ENCODE data around the gene PRKCZ. TPM values are rescaled to one million over a fixed set of nuclear protein-coding genes. Genes with fewer than 3 reads are reported as not detected.

The PRKCZ gene
- polyA plus RNA-seq, 3 donors, result 0.74 to 1.9 (median 1.4) TPM

DNA sequence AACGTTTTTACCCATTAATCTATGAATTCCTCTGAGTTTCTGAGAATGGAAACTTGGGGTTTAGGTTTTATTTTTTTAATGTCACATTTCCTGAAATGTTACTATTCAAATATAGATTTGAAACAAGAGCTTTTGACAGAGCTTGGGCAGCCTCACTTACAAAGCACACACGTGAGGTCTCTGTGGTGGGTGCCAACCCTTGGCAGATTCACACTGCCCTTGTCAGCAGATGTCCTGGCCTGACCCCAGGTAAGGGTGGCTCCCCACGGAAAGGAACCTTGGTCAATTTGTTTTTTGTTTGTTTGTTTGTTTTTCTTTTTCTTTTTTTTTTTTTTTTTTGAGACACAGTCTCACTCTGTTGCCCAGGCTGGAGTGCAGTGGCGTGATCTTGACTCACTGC is 90.8 kb downstream of the PRKCZ start:
- peaks cover 46 to 57% of the 10 kb centered on the region in 2 donors for H3K4me1 ChIP-seq (ENCODE audit: control insufficient read depth in 1 of 2, insufficient read depth in 2 of 2, low read length in 2 of 2)
- no peak overlapping the region for H2AFZ ChIP-seq (ENCODE audit: insufficient read depth, low read depth, low read length, poor library complexity, severe bottlenecking)
- no peak for TF ChIP-seq CTCF (IDR thresholded peaks at IDR 0.05)
- intact Hi-C loops (cut with micrococcal nuclease), result no loop called here
- peaks cover 0 to 3% (median 0%) of the 10 kb centered on the region in 7 donors for H3K9me3 Mint-ChIP-seq
- no peak overlapping the region for H3K9ac ChIP-seq (ENCODE audit: insufficient read depth, low read length, poor library complexity, severe bottlenecking)
- H3K79me2 ChIP-seq (ENCODE audit: insufficient read depth, low read length), result no peaks in the 10 kb centered on the region
- 100% methylated on average over 1 of the region's 4 CpGs for WGBS (ENCODE audit: insufficient coverage)
- no peaks in the 10 kb centered on the region for H3K9me3 ChIP-seq (replicated peaks in 1 of 2; ENCODE audit: control insufficient read depth in 1 of 2, insufficient read depth in 1 of 2, low read length in 2 of 2)
- H3K27ac ChIP-seq (ENCODE audit: low read depth in 1 of 2, low read length in 2 of 2), result no peak overlapping the region
- H3K4me2 ChIP-seq (replicated peaks; ENCODE audit: extremely low read depth, low read length, poor library complexity, severe bottlenecking), result no peak overlapping the region
- no peak overlapping the region for H3K27ac Mint-ChIP-seq
- no peak overlapping the region for H3K4me3 ChIP-seq (replicated peaks in 1 of 3; ENCODE audit: low read depth in 2 of 3, low read length in 3 of 3)
- H3K27me3 Mint-ChIP-seq (ENCODE audit: low read depth in 3 of 3), result peaks cover 0 to 4% (median 4%) of the 10 kb centered on the region in 3 donors
- peaks cover 28% of the 10 kb centered on the region for H3K4me1 Mint-ChIP-seq
- H3K27me3 ChIP-seq (ENCODE audit: control insufficient read depth in 2 of 2, insufficient read depth in 2 of 2, low read length in 2 of 2), result no peaks in the 10 kb centered on the region
- H3K36me3 ChIP-seq (replicated peaks in 1 of 2; ENCODE audit: control insufficient read depth in 1 of 2, insufficient read depth in 2 of 2, low read length in 2 of 2), result no peaks in the 10 kb centered on the region
- DNase-seq, result no peak
- H3K36me3 Mint-ChIP-seq, result peaks cover 0 to 2% of the 10 kb centered on the region in 2 donors
- no peaks in the 10 kb centered on the region for H4K20me1 ChIP-seq (ENCODE audit: insufficient read depth, low read length)
- H3K4me3 Mint-ChIP-seq, result no peak overlapping the region

- no peak for TF ChIP-seq CTCF (IDR thresholded peaks at IDR 0.05)
- Mint-ChIP-seq H3K4me1 (peaks cover 28% of the 10 kb centered on the region), H3K36me3 (peaks cover 0 to 2% of the 10 kb centered on the region in 2 donors), H3K9me3 (peaks cover 0 to 3% (median 0%) of the 10 kb centered on the region in 7 donors), H3K27me3 (ENCODE audit: low read depth in 3 of 3) (no peaks in the 10 kb centered on the region), H3K27ac (peak overlapping the region in 1 of 7 donors; percentile 60), H3K4me3 (no peak overlapping the region)
- Histone ChIP-seq H3K36me3 (replicated peaks in 1 of 2; ENCODE audit: control insufficient read depth in 1 of 2, insufficient read depth in 2 of 2, low read length in 2 of 2) (no peaks in the 10 kb centered on the region), H3K4me3 (replicated peaks in 1 of 3; ENCODE audit: low read depth in 2 of 3, low read length in 3 of 3) (no peak overlapping the region), H3K27ac (ENCODE audit: low read depth in 1 of 2, low read length in 2 of 2) (peak overlapping the region in 1 of 2 donors; percentile 29), H3K79me2 (ENCODE audit: insufficient read depth, low read length) (no peaks in the 10 kb centered on the region), H3K4me1 (ENCODE audit: control insufficient read depth in 1 of 2, insufficient read depth in 2 of 2, low read length in 2 of 2) (peaks cover 74 to 86% of the 10 kb centered on the region in 2 donors), H3K9ac (ENCODE audit: insufficient read depth, low read length, poor library complexity, severe bottlenecking) (no peak overlapping the region), H3K4me2 (replicated peaks; ENCODE audit: extremely low read depth, low read length, poor library complexity, severe bottlenecking) (no peak overlapping the region), H3K9me3 (replicated peaks in 1 of 2; ENCODE audit: control insufficient read depth in 1 of 2, insufficient read depth in 1 of 2, low read length in 2 of 2) (no peaks in the 10 kb centered on the region), H4K20me1 (ENCODE audit: insufficient read depth, low read length) (no peaks in the 10 kb centered on the region), H3K27me3 (ENCODE audit: control insufficient read depth in 2 of 2, insufficient read depth in 2 of 2, low read length in 2 of 2) (no peaks in the 10 kb centered on the region), H2AFZ (ENCODE audit: insufficient read depth, low read depth, low read length, poor library complexity, severe bottlenecking) (no peak overlapping the region)
- no peak for DNase-seq
- WGBS (ENCODE audit: insufficient coverage), result 94% methylated on average over 28 of the region's 30 CpGs
- intact Hi-C loops (cut with micrococcal nuclease), result no loop called here
Measured at GRCh38 chr1:2143814-2144500, 93.7 kb downstream of the PRKCZ start.
